ENCODE data around the gene PCDHA1. TPM values are rescaled to one million over a fixed set of nuclear protein-coding genes. Genes with fewer than 3 reads are reported as not detected.
"Not testable (repeated sequence)": the region's sequence is repeated elsewhere in the genome, so short reads cannot be mapped to it uniquely, and the experiment has no call there.

PCDHA1 gene
- total and polyA plus RNA-seq, 2 experiments from 2014 or later = 0.29 TPM; not detected in 1

DNA sequence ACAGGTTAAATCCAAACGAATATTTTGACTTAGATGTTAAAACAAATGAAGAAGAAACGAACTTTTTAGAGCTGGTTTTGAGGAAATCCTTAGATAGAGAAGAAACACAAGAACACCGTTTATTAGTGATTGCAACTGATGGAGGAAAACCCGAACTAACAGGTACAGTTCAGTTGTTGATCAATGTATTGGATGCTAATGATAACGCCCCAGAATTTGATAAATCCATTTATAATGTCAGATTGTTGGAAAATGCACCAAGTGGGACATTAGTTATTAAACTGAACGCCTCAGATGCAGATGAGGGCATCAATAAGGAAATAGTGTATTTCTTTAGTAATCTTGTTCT is 36.3 kb downstream of the PCDHA1 start:
- TF ChIP-seq, protein P1, sequence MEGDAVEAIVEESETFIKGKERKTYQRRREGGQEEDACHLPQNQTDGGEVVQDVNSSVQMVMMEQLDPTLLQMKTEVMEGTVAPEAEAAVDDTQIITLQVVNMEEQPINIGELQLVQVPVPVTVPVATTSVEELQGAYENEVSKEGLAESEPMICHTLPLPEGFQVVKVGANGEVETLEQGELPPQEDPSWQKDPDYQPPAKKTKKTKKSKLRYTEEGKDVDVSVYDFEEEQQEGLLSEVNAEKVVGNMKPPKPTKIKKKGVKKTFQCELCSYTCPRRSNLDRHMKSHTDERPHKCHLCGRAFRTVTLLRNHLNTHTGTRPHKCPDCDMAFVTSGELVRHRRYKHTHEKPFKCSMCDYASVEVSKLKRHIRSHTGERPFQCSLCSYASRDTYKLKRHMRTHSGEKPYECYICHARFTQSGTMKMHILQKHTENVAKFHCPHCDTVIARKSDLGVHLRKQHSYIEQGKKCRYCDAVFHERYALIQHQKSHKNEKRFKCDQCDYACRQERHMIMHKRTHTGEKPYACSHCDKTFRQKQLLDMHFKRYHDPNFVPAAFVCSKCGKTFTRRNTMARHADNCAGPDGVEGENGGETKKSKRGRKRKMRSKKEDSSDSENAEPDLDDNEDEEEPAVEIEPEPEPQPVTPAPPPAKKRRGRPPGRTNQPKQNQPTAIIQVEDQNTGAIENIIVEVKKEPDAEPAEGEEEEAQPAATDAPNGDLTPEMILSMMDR (IDR thresholded peaks at IDR 0.05; ENCODE audit: low read depth, low read length) = no peak
- no peaks in the 10 kb centered on the region for H3K36me3 ChIP-seq

DNA sequence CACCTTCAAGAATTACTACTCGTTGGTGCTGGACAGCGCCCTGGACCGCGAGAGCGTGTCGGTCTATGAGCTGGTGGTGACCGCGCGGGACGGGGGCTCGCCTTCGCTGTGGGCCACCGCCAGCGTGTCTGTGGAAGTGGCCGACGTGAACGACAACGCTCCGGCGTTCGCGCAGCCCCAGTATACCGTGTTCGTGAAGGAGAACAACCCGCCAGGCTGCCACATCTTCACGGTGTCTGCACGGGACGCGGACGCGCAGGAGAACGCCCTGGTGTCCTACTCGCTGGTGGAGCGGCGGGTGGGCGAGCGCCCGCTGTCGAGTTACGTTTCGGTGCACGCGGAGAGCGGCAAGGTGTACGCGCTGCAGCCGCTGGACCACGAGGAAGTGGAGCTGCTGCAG is 37.0 kb downstream of the PCDHA1 start:
- not testable (repeated sequence) for H3K36me3 ChIP-seq; H3K4me1 ChIP-seq (ENCODE audit: low read depth); H3K9me3 ChIP-seq (ENCODE audit: low read depth); DNase-seq (ENCODE audit: low read depth in 1 of 2, low spot score in 1 of 2); H3K27ac ChIP-seq; H3K27me3 ChIP-seq; H3K4me3 ChIP-seq

More for the DNA sequence above, 36.3 kb downstream of the PCDHA1 start:
- Histone ChIP-seq H3K27ac (no peak overlapping the region), H3K27me3 (no peaks in the 10 kb centered on the region), H3K4me1 (ENCODE audit: low read depth) (no peaks in the 10 kb centered on the region), H3K4me3 (no peak overlapping the region), H3K9me3 (ENCODE audit: low read depth) (no peaks in the 10 kb centered on the region)
- DNase-seq (ENCODE audit: low read depth in 1 of 2, low spot score in 1 of 2) = no peak

DNA sequence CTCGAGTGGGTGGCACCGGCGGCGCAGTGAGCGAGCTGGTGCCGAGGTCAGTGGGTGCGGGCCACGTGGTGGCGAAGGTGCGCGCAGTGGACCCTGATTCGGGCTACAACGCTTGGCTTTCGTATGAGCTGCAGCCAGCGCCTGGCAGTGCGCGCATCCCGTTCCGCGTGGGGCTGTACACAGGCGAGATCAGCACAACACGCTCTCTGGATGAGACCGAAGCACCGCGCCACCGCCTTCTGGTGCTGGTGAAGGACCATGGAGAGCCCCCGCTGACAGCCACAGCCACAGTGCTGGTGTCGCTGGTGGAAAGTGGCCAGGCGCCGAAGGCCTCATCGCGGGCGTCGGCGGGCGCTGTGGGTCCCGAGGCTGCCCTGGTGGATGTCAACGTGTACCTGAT is 37.5 kb downstream of the PCDHA1 start:
- H3K4me1 ChIP-seq (ENCODE audit: low read depth) = no peaks in the 10 kb centered on the region
- H3K4me3 ChIP-seq = no peak overlapping the region
- H3K36me3 ChIP-seq = no peaks in the 10 kb centered on the region
- H3K27me3 ChIP-seq = no peaks in the 10 kb centered on the region
- H3K27ac ChIP-seq = no peak overlapping the region
- TF ChIP-seq, protein P1 (IDR thresholded peaks at IDR 0.05; ENCODE audit: low read depth, low read length) = no peak
- no peaks in the 10 kb centered on the region for H3K9me3 ChIP-seq (ENCODE audit: low read depth)
- no peak for DNase-seq (ENCODE audit: low read depth in 1 of 2, low spot score in 1 of 2)

DNA sequence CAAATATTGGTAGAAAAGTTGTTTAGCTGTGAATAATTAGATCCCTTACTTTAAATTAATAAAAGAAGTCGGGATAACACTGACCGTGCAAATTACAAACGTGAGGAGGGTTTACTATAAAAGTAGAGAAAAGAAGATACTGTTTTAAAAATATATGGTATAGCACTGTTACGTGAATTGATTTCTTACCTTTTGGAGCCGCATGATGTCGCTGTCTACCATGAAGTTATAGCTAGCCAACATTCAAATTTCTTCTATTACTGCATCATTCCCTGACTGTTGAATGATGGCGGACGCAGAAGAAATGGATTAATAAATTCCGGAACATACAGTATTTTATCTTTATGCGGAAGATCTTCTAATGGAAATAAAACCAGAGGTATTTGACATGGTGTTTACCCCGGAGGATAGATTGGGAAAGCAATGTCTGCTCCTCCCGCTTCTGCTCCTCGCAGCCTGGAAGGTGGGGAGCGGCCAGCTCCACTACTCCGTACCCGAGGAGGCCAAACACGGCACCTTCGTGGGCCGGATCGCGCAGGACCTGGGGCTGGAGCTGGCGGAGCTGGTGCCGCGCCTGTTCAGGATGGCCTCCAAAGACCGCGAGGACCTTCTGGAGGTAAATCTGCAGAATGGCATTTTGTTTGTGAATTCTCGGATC is 41.9 kb downstream of the PCDHA1 start, which contains the start of gene PCDHA6:
PCDHA6 (plus strand) TSS at position 257 of the 658 bp plus-strand sequence; CDS start at position 389, 132 bp downstream.
- H3K9me3 ChIP-seq (ENCODE audit: low read depth) = no peaks in the 10 kb centered on the region
- TF ChIP-seq, protein P1 (IDR thresholded peaks at IDR 0.05; ENCODE audit: low read depth, low read length) = no peak
- no peaks in the 10 kb centered on the region for H3K27me3 ChIP-seq
- DNase-seq (ENCODE audit: low read depth in 1 of 2, low spot score in 1 of 2) = peak in 1 of 2 donors; percentile 47
- no peaks in the 10 kb centered on the region for H3K36me3 ChIP-seq
- no peak within 1 kb of the TSS for H3K27ac ChIP-seq
- no peaks in the 10 kb centered on the region for H3K4me1 ChIP-seq (ENCODE audit: low read depth)
- peak within 1 kb of the TSS; percentile 51 for H3K4me3 ChIP-seq

DNA sequence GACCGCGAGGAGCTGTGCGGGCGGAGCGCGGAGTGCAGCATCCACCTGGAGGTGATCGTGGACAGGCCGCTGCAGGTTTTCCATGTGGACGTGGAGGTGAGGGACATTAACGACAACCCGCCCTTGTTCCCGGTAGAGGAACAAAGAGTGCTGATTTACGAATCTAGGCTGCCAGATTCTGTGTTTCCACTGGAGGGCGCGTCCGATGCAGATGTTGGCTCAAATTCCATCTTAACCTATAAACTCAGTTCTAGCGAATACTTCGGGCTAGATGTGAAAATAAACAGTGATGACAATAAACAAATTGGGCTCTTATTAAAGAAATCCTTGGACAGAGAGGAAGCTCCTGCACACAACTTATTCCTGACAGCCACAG is 42.4 kb downstream of the PCDHA1 start:
- Histone ChIP-seq H3K27me3 (no peaks in the 10 kb centered on the region), H3K4me3 (peak overlapping the region; percentile 51), H3K4me1 (ENCODE audit: low read depth) (no peaks in the 10 kb centered on the region), H3K27ac (no peak overlapping the region), H3K36me3 (no peaks in the 10 kb centered on the region), H3K9me3 (ENCODE audit: low read depth) (no peaks in the 10 kb centered on the region)
- TF ChIP-seq, protein P1 (IDR thresholded peaks at IDR 0.05; ENCODE audit: low read depth, low read length) = no peak
- DNase-seq (ENCODE audit: low read depth in 1 of 2, low spot score in 1 of 2) = peak in 1 of 2 donors; percentile 31

DNA sequence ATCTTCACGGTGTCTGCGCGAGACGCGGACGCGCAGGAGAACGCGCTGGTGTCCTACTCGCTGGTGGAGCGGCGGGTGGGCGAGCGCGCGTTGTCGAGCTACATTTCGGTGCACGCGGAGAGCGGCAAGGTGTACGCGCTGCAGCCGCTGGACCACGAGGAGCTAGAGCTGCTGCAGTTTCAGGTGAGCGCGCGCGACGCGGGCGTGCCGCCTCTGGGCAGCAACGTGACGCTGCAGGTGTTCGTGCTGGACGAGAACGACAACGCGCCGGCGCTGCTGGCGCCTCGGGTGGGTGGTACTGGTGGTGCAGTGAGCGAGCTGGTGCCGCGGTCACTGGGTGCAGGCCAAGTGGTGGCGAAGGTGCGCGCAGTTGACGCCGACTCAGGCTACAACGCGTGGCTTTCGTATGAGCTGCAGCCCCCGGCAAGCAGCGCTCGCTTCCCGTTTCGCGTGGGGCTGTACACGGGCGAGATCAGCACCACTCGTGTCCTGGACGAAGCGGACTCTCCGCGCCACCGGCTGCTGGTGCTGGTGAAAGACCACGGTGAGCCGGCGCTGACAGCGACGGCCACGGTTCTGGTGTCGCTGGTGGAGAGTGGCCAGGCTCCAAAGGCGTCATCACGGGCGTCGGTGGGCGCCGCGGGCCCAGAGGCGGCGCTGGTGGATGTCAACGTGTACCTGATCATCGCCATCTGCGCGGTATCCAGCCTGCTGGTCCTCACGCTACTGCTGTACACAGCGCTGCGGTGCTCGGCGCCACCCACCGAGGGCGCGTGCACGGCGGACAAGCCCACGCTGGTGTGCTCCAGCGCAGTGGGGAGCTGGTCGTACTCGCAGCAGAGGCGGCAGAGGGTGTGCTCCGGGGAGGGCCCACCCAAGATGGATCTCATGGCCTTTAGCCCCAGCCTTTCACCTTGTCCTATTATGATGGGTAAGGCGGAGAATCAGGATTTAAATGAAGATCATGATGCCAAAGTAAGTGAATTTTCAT is 43.9 kb downstream of the PCDHA1 start:
- not testable (repeated sequence) for H3K36me3 ChIP-seq; H3K9me3 ChIP-seq (ENCODE audit: low read depth); DNase-seq (ENCODE audit: low read depth in 1 of 2, low spot score in 1 of 2); H3K4me1 ChIP-seq (ENCODE audit: low read depth); H3K4me3 ChIP-seq; H3K27ac ChIP-seq; H3K27me3 ChIP-seq
